Measurements from ENCODE around the gene DR1.

Gene DR1

DNA sequence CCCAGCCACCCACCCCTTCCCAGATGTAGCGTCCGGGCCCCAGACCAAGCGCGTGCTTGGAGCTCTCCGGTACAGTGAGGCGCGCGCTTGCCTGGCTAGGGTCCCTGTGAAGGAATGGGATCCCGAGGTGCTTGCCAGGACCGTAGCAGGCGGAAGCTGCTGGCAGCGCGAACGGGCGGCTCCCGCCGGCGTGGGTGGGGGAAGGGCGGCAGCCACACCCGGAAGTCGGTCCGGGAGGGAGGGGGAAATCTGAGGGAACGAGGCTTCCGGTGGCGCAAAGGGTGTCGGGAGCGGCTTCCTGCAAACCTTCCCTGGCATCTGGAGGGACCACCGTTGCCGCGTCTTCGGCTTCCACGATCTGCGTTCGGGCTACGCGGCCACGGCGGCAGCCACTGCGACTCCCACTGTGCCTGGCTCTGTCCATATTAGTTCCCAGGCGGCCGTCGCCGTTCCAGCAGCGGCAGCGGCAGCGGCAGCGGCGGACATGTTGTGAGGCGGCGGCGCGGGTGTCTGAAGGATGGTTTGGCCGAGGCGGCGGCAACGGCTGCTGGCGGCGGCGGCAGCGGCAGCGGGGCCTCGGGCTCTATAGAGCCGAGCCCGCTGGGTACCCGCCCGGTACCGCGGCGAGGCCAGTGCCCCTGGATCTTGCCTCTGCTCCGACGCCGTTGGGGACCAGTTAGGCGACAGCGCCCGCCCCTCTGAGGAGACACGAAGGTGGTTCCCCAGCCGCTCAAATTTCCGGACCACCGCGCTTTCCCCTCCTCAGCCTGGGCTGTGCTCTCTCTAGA, at the start of gene DR1:
DR1 (plus strand) TSS at position 275 of the 788 bp plus-strand sequence. CDS start 739 bp downstream, outside the sequence.
- DNase-seq (ENCODE audit: low spot score) = peak; percentile 96

DNA sequence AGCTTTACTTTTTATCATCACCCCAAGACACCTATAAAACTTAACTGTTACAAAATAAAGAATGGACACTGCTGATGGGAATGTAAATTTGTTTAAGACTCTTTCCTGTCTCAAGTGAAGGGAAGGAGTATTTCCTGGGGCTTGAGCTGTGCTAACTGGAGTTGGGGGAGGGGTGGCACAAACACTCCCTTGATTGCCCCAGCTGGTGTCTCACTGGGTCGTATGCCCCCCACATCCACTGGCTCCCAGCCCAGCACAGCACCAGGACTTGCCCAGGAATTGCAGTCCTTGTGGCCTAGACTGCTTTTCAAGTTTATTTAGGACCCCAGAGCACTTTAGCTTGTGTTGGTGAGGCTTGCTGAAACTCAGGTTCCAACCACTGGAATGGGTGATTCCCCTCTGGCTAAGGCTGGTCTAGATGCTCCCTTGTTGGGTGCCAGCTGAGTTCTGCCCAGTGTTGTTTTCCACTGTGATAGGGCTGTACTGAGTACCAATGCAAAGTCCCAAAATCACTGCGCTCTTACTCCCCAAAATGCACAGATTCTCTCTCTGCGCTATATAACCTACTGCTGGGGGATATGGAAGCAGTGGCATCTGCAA, 49.1 kb upstream of the DR1 start:
- no peak for DNase-seq (ENCODE audit: low spot score)

DNA sequence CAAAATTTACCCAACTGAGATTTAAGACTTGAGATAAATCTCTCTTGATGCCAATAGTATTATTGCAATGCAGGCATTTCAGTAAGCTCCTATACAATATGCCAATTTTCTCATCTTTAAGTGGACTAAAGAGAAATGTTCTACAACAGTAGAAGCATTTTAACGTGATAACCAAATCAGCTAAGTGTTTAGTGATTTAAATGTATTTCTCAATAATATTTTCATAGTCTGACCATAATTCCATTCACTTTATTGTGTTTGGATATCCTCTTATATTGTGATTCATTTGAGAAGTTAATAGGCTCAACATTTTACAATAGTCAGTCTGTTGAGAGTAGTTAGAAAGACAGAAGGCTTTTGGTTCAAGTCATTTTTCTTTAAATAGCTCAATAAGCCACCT, 44.6 kb upstream of the DR1 start:
- no peak for DNase-seq (ENCODE audit: low spot score)

DNA sequence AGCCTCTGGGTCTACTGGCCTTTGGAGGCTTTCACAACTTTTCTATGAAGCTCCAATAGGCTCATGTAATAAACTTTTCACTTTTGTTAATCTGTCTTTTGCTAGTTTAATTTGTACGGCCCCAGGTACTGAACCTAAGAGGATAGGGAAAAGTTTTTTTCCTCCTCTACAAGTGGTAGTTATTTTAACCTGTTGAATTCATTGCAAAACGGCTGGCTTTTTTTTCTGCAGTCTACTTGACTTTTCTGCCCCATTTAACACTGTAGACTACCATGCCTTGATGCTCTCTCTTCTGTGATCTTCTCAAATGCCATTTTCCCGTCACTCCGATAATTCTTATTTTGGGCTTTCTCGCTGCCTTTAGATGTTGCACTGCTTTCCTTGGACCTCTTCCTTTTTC, 43.6 kb upstream of the DR1 start:
- no peak for DNase-seq (ENCODE audit: low spot score)

DNA sequence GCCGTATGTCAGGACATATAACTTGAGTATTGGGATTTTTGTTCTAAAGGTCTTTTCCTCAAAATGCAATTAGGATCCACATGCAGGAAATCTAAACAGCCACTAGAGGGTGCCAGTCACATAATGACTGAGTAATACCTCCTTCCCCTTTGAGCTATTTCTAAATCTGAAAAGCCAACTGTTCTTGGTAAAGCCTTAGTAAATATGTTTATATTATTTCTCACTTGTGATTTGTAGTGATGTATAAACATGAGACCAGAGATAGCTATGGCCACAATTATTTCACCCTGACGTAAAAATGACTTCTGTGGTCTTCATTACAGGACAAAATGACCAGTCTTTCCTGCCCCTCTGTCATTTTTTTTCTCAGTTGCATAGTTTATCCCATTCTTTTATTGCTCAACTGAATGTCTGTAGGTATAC, 41.0 kb upstream of the DR1 start:
- peak; percentile 72 for DNase-seq (ENCODE audit: low spot score)

DNA sequence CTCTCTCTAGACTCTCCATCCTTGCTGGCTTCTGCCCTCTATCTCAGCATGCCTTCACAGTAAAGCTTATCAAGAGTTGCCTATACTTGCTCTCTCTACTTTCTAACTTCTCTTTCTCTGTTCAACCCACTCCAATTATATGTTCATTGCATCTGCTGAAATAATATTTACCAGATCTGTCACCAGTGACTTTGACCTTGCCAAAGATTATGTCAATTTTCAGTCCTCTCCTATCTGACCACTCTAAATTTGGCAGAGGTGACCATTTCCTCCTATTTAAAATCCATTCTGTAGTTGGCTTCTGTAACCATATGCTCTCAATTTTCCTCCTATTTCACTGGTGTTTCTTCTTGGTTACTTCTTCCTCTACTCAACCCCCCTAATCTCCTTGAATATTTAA, 38.8 kb upstream of the DR1 start:
- no peak for DNase-seq (ENCODE audit: low spot score)

DNA sequence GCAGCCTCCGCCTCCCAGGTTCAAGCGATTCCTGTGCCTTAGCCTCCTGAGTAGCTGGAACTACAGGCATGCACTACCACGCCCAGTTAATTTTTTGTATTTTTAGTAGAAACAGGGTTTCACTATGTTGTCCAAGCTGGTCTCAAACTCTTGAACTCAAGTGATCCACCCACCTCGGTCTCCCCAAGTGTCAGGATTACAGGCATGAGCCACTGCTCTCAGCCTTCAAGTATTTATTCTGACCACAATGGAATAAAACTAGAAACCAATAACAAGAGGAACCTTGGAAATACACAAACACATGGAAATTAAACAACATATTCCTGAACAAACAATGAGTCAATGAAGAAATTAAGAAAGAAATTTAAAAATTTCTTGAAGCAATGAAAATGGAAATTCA, 32.7 kb upstream of the DR1 start:
- no peak for DNase-seq (ENCODE audit: low spot score)

DNA sequence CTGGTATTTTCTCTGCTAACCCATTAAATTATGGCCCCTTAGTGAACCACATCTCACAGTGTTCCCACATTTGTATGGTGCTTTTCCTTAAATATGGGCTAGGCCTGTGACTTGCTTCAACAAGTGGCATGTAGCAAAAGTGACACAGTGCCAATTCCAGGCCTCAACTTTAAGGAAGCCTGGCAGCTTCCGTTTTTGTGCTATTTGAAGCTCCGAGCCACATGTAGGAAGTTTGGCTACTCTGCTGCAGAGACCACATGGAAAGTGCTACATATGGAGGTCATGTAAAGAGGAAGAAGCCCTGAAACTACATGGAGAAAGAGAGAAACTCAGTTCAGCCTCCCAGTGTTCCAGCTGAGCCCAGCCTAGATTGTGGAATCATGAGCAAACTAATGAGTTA, 28.5 kb upstream of the DR1 start:
- DNase-seq (ENCODE audit: low spot score) = no peak

DNA sequence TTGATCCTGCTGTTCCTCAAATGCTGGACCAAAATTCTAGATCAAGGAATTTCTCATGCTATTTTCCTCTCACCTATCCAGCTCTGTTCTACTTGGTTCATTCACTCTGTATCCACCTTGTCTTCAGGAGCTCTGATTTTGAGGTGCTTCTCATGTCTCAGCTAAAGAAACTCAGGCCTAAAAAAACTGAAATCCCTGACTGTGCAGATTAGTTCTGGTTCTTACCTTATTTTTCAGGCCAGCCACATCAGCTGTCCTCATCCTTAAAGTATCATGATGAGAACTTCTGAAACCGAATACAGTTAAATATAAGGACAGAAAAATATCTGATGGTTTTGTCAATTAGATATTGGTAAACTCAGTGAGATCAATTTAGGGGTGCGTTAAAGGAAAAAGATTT, 27.8 kb upstream of the DR1 start:
- no peak for DNase-seq (ENCODE audit: low spot score)

DNA sequence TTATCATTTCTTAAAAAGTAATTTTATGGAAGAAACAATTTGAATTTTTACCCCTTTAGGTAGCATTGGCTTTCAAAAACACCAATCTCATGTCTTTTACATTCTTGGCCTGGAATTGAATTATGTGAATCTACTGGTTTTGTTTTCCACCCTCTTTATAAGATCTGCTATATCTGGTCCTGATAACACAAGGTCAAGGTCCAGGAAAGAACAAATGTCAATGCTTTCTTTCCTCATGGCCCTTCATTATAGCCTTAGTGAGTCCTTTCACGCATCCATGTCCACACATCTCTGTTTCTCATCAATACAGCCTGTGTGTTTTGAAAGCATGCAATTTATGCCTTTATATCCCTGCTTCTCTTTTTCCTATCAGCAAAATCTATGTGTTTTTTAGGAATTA, 24.0 kb upstream of the DR1 start:
- DNase-seq (ENCODE audit: low spot score) = no peak

DNA sequence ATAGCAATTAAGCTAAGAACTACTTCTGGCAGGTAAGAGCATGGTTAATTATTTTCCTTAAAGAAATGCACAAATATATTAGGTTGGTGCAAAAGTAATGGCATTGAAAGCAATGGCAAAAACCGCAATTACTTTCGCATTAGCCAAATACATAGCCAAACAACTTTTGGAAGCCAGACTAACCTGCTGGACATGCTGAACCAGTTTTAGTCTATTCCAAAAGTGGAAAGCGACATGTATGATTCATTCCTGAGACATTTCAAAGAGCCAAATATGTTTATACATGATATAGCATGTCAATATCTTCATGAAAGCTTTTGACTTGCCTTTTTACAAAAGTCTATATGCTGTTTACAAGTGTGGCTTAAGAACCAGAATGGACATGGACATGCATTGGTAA, 23.4 kb upstream of the DR1 start:
- DNase-seq (ENCODE audit: low spot score) = no peak

DNA sequence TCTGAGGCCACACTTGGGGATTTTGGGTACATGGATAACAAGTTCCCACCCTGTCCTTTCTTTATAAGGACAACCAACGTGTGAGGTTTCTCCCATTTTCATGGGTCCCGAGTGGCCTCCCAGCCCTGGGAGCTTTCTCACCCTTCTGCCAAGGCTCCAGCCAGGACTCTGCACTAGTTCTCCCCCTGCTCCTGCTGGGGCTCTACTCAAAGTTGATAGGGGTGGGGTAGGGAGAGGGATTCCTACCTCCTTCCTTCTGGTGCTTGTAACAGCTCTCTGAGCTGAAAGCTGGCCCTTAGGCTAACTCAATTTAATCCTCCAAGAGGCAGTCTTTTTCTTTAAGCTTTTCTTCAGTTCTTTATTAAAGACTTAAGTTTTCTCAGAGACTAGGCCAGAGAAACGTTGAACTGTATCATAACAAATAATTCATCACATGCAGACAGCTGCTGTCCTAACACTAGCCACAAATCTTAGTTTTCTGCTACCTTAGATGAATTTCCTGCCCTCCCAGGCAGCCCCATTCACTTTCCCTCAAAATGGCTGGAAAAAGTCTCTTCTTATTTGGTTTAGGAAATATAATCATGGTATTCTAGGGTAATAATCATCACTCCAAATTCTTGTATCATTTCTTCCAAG, 22.4 kb upstream of the DR1 start:
- no peak for DNase-seq (ENCODE audit: low spot score)

DNA sequence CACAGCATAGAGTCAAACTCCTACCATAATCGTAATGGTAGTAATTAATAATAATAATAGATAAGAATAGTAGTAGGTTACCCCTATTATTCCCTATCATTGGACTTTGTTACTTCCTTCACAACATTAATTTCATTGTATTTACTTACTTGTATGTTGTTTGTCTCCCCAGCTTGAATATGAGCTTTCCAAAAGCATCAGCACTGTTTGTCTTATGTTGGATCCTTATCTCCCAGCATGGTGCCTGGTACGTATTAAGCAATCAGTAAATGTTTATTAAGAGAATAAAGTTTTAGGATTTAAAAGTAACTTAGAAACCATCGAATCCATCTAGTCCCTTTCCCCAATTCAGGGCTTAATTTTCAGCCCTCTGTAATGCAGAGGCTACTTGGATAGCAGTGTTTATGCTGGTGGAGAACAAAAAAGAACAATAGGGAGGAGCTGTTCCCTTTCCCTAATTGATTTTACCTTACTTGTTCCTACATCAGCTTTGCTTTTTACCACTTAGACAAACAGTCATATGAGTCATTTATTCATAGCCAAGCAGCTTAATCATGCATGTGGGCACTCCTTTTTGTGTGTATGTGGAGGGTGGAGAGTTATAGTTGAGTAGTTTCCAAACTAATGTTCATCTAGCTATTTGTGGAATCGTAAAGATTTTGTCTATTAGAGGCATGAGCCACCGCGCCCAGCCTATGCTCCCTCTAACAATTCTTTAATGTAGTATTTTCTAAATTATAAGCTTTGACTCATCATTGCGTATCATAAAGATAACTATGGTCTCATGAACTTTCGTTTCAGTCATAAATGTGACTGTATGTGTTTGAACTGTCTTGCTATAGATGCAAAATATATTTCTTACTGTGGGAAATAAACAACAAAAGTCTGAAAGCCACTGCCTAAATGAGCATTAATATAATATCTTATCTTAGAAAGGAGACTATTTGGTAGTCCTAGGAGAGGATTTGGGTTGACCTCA, 20.9 kb upstream of the DR1 start:
- peak; percentile 60 for DNase-seq (ENCODE audit: low spot score)

DNA sequence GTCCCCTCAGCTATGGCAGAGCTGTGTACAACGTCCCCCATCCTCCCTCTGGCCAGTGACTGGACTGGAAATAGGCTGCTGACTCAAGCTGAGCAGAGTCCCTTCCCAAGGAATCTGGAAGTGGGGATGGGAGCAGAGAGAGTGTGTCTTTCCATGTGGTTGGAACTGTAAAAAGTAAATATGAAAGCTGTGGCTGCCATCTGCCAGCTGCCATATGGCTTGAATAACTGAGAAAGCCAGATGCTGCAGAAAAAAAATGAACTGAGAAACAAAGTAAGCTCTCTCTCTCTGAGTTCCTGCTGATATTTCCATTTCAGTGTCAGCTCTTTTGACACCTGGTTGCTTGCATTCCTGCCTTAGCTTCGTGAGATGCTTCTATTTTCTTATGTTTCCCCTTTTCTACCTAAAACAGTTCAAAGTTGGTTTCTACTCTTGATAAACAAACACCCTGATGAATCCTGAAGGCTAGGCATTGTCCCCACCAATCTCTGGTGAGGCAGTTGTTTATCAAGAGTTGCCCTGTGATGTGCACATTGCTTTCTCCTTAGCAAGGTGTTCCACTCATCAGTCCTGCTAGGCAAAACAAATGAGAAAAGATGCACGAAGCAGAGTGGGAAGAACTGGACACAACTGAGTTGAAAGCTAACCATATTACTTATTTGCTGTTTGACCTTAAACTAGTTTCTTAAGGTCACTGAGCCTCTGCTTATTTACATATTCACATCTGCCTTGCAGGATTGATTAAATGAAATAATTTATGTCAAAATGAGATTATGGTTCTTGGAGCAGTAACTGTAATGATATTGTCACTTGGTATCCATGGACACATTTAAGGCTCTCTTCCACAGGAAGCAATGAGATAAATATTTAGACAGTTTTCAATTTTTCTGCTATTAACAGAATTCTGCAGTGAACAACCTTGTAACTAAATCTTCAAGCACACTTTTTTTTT, 16.6 kb upstream of the DR1 start:
- peak; percentile 42 for DNase-seq (ENCODE audit: low spot score)

DNA sequence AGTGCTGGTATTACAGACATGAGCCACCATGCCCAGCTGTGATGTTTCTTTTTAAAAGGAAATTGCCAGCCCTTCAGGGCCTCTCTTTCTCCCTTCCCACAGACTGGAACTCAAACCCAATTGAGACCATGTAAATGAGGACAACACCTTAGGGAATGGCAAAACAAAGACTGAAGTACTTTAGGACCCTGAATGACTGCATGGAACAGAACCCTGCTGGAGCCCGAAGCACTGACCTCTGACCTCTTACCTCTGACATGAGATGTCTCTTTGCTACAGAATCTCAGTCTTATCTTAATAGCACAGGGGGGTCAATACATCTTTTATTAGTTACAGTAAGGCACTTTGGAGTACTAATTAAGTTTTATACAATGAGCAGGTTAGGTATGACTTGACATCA, 15.5 kb upstream of the DR1 start:
- DNase-seq (ENCODE audit: low spot score) = no peak

DNA sequence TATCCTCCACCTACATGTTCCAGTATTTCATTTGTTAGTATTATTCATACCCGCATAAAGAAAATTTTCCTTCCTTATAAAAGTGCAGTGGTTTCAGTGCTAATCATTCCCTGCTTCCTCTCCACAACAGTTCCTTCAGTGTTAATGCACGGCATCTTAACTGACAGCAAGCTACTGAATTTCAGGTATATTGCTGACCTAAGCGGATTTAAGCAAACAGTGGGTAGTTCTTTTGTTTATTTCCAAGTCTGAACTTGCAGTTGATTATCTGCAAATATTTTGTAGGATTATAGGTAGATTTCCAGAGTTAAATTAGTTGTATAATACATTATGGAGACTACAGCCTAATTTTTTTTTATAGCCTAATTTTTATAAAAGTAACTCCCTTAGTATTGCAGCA, 15.1 kb upstream of the DR1 start:
- no peak for DNase-seq (ENCODE audit: low spot score)

DNA sequence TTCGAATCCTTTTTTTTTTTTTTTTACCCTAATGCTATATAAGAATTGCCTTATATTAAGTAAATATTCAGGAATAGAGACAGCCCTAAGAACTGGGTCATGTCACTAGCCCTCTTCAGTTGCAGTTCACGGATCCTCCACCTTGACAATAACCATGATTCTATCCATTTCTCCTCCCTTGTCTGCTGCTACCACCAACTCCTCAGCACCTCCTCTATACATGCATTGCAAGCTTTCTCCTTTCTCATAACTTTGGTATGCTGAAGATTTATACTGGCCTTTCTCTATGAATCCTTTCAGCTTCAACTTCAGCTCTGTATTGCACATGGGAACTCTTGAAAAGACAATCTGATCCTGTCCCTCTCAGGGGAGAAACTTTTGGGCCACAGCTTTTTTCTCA, 14.3 kb upstream of the DR1 start:
- peak; percentile 31 for DNase-seq (ENCODE audit: low spot score)

DNA sequence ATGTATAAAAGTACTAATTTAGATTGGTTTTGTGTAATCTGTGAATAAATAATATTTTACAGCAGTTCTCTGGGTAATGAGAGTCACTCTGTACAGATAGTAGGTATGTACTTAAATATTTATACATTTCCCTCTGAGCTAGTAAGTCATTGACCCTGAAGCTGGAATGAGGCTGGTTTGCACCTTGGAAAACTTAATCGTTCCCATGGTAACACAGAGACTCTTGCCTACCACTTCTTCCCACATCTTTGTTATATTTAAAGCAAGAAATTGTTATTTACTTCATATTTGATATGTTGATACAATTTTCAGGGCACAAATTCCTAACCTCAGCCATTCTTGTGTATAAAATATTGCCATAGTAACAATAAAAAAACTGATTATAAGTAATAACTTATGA, 13.3 kb upstream of the DR1 start:
- no peak for DNase-seq (ENCODE audit: low spot score)

DNA sequence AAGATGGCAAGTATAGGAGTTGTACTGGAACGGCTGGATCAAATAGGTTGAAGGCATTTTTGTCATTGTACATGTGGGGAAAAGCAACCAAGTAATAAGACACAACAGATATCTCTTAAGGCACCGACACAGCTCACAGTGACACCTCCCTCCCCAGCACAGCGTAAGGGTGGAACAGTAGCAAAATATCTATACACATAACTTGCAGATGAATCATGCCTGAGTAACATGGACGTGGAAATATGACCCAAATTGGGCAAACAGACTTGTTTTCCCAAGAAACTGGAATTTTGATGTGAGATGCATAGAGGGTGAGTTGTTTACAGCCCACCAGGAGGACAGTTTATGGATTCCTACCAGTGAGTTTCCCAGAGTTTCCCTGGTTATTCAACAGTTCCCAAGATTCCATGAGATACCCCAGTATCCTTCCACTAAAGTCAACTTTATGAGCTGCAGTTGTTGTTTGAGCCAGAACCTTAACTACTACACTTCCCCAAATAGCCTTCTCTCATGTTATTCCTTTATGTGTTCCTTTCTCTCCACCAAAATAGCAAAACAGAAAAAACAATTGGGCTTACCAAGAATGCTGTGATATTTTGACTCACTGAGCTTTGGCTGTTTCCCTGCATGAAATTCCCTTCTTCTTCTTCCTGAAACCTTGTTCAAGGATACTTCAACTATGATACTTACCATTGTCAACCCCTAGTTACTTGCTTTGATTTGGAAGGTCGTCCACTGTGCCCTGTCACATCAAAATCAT, 7.1 kb upstream of the DR1 start:
- DNase-seq (ENCODE audit: low spot score) = peak; percentile 88

DNA sequence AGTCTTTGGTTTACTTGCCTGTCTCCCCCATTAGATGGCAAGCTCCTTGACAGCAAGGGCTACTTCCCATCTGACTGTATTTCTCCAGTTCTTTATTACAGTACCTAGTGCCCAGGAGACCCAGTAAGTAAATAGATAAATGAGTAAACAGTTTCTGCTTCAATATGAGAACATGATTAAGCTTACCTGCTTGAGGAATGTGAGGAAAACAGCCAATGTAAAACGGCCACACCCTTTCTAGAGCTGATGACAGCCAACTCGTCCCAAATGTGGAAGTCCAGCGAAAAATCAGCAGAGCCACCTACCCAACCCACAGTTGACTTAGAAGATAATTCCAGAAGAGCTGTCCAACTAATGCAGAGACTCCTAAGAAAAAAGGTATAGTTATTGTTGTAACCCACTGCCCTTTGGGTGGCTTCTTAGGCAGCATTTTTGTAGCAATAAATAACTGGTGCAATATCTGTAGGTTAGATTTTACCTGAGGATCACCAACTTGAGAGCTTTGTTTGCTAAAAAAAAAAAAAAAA, 6.5 kb upstream of the DR1 start:
- no peak for DNase-seq (ENCODE audit: low spot score)

Measured in AG08395 (cell line).